Measurements from ENCODE around the gene TAC4. TPM values are rescaled to one million over a fixed set of nuclear protein-coding genes. Genes with fewer than 3 reads are reported as not detected.

The TAC4 gene, protein sequence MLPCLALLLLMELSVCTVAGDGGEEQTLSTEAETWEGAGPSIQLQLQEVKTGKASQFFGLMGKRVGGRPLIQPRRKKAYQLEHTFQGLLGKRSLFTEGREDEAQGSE
- total RNA-seq = not detected in 2 replicates

DNA sequence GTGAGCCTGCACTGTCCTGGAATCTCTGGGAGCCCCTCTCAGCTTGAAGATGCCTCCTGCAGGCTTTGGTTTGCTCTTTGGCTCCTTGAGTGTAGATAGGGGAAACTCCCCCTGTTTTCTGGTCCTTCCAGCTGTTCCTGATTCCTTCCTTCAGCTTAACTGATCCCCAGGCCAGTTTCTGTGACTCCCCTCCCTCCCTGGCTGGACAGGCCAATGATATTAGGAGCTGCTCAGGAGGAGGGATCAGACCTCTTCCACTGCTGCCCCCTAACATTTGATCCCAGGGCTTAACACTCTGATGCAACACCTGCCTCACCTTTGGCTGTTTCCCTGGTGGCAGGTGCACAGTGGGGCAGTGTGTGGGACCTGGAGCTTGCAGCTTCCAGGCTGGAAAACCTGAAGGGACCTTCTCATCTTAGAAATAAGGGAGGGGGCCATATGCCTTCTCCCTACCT, at the start of gene TAC4:
Gene TAC4 (minus strand): TSS at position 51 of the 455 bp plus-strand sequence. CDS start 52 bp downstream, outside the sequence.

DNA sequence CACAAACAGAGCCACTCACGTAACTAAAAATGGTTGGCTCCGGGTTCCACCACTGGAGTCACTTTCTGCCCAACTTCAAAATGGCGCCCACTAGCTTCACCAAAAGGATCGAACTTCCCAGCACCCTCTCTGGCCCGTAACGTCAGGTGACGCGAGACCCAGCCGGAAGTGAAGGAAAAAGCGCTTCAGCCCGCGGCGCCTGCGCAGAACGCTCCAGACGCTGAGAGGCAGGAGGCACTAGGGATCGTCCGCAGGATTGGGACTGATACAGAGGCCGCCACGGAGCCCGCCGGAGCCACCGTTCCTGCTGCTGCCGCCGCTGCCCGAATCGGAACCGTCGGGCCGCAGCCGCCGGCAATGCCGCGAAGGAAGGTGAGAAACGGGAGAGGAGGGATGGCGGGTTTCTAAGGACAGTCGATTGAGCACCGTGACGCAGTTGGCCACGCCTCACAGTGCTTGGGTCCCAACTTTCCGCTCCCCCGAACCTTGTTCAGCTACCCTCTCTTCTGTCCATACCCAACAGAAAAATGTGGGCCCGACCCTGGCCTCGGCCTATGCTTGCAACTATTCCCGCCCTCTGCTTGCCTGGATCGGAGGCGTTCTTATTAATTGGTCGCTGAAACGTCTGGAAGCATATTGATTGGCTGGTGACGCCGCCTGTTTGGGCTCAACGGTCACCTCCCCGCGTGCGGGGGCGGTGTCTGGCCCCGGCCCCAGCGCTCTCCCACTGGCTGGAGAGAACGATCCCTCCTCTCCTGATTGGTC, 59.2 kb downstream of the TAC4 start, which contains the start of gene KAT7:
Gene KAT7 (plus strand): TSS at position 204 of the 765 bp plus-strand sequence. CDS start 154 bp downstream, at position 358.

Other genes starting within 250 kb of the TAC4 start
- gene SPOP, start 170.0 kb downstream of the TAC4 start, total RNA-seq = 82.3 and 111 TPM in 2 replicates
- gene SLC35B1, start 140.1 kb downstream of the TAC4 start, total RNA-seq = 36.2 and 43.3 TPM in 2 replicates
- gene FAM117A, start 83.9 kb downstream of the TAC4 start, total RNA-seq = 1.3 and 2.7 TPM in 2 replicates
- 19.1 and 22.2 TPM in 2 replicates for gene KAT7, start 59.4 kb downstream of the TAC4 start, total RNA-seq
- gene DLX4, start 121.1 kb upstream of the TAC4 start, total RNA-seq = not detected in 2 replicates
- not detected in 2 replicates for gene DLX3, start 147.2 kb upstream of the TAC4 start, total RNA-seq
- gene ITGA3, start 208.0 kb upstream of the TAC4 start, total RNA-seq = 7.9 and 22.2 TPM in 2 replicates
- 19.4 and 36.3 TPM in 2 replicates for gene PDK2, start 247.3 kb upstream of the TAC4 start, total RNA-seq